Immature natural killer cell (primary cell): ENCODE results near the gene MAS1. TPM values are rescaled to one million over a fixed set of nuclear protein-coding genes. Genes with fewer than 3 reads are reported as not detected.
A peak's percentile ranks its signal among the peaks of the same experiment; 100 is the strongest.
"Not testable (repeated sequence)": the region's sequence is repeated elsewhere in the genome, so short reads cannot be mapped to it uniquely, and the experiment has no call there.

Experiments
- DNase-seq, 3 donors: peaks; one replicate each; pipeline ENCODE4 v3.0.0; 2022; ENCODE audit warnings: mixed read lengths in 1 of 3
- H3K27ac Mint-ChIP-seq, 6 donors: one replicate each; pipeline ENCODE4 v1.8.0; 2020; ENCODE audit warnings: mixed read lengths in 6 of 6, mild to moderate bottlenecking in 5 of 6, inconsistent platforms in 4 of 6, moderate library complexity in 3 of 6
- H3K27me3 Mint-ChIP-seq, 3 donors: one replicate each; pipeline ENCODE4 v1.8.0; 2020 to 2021; ENCODE audit warnings: low read depth in 3 of 3, mild to moderate bottlenecking in 3 of 3, mixed read lengths in 3 of 3, moderate library complexity in 3 of 3, inconsistent platforms in 1 of 3
- H3K36me3 Mint-ChIP-seq, 3 donors: one replicate each; pipeline ENCODE4 v1.8.0; 2020; ENCODE audit warnings: mixed read lengths in 3 of 3, inconsistent platforms in 2 of 3, mild to moderate bottlenecking in 2 of 3
- H3K4me1 Mint-ChIP-seq, 2 donors: one replicate each; pipeline ENCODE4 v1.8.0; 2020; ENCODE audit warnings: inconsistent platforms in 2 of 2, mild to moderate bottlenecking in 2 of 2, mixed read lengths in 2 of 2, moderate library complexity in 1 of 2
- H3K4me3 Mint-ChIP-seq, 5 donors: one replicate each; pipeline ENCODE4 v1.8.0; 2020; ENCODE audit warnings: mild to moderate bottlenecking in 5 of 5, mixed read lengths in 5 of 5, inconsistent platforms in 3 of 5, moderate library complexity in 3 of 5
- H3K9me3 Mint-ChIP-seq, 6 donors: one replicate each; pipeline ENCODE4 v1.8.0; 2020; ENCODE audit warnings: mild to moderate bottlenecking in 6 of 6, mixed read lengths in 6 of 6, inconsistent platforms in 4 of 6, moderate library complexity in 3 of 6
- polyA plus RNA-seq, 3 donors: library from polyadenylated mRNA; unstranded; fragments of 300-500 nt; fragmentation: Illumina TruSeq; gene quantifications; one replicate each; pipeline ENCODE4 v1.2.3, GENCODE V29; 2021

The MAS1 gene
- polyA plus RNA-seq, 3 donors from 2014 or later, result not detected

- H3K36me3 Mint-ChIP-seq, result peaks cover 0 to 4% (median 0%) of the 10 kb centered on the region in 3 donors
- no peaks in the 10 kb centered on the region for H3K4me1 Mint-ChIP-seq
- peaks cover 0 to 2% (median 0%) of the 10 kb centered on the region in 6 donors for H3K9me3 Mint-ChIP-seq
- H3K27me3 Mint-ChIP-seq, result peaks cover 3 to 9% (median 4%) of the 10 kb centered on the region in 3 donors
- H3K27ac Mint-ChIP-seq, result no peak overlapping the region
- no peak overlapping the region for H3K4me3 Mint-ChIP-seq
- DNase-seq, result no peak
Measured at GRCh38 chr6:159913862-159914564, 23.2 kb downstream of the MAS1 start.

DNA sequence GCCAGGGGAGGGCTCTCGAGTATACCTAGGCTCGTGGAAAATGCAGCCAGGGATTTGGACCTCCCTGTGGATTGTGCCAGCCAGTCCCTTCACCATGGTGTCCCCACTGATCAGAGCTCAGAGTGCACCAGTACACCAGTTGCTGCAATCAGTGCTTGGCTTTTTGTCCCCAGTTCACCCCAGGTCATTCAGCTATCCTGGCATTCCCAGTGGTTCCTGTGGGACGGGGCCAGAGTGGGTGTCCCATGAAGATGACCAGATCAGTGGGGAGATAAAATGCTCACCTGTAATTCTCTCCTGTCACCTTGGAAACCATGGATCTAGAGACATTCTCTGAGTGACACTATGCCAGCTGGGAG lies 23.8 kb downstream of the MAS1 start:
- DNase-seq, result no peak
- Mint-ChIP-seq H3K27me3 (peaks cover 3 to 9% (median 4%) of the 10 kb centered on the region in 3 donors), H3K36me3 (peaks cover 0 to 4% (median 0%) of the 10 kb centered on the region in 3 donors), H3K4me3 (no peak overlapping the region), H3K27ac (no peak overlapping the region), H3K9me3 (peaks cover 0 to 2% (median 0%) of the 10 kb centered on the region in 6 donors), H3K4me1 (no peaks in the 10 kb centered on the region)

- H3K4me3 Mint-ChIP-seq, result no peak overlapping the region
- DNase-seq, result no peak
- H3K27me3 Mint-ChIP-seq, result peaks cover 3 to 7% (median 4%) of the 10 kb centered on the region in 3 donors
Measured at GRCh38 chr6:159915397-159915796, 24.6 kb downstream of the MAS1 start.

GRCh38 chr6:159916237-159916636 lies 25.4 kb downstream of the MAS1 start:
- peaks cover 3 to 5% (median 3%) of the 10 kb centered on the region in 3 donors for H3K27me3 Mint-ChIP-seq
- peaks cover 0 to 2% (median 0%) of the 10 kb centered on the region in 6 donors for H3K9me3 Mint-ChIP-seq
- H3K4me1 Mint-ChIP-seq, result no peaks in the 10 kb centered on the region
- H3K4me3 Mint-ChIP-seq, result no peak overlapping the region
- no peak for DNase-seq
- H3K36me3 Mint-ChIP-seq, result no peaks in the 10 kb centered on the region
- no peak overlapping the region for H3K27ac Mint-ChIP-seq

More at GRCh38 chr6:159915397-159915796, 24.6 kb downstream of the MAS1 start:
- H3K36me3 Mint-ChIP-seq, result peaks cover 0 to 4% (median 0%) of the 10 kb centered on the region in 3 donors
- H3K4me1 Mint-ChIP-seq, result no peaks in the 10 kb centered on the region
- peaks cover 0 to 2% (median 0%) of the 10 kb centered on the region in 6 donors for H3K9me3 Mint-ChIP-seq
- H3K27ac Mint-ChIP-seq, result no peak overlapping the region

DNA sequence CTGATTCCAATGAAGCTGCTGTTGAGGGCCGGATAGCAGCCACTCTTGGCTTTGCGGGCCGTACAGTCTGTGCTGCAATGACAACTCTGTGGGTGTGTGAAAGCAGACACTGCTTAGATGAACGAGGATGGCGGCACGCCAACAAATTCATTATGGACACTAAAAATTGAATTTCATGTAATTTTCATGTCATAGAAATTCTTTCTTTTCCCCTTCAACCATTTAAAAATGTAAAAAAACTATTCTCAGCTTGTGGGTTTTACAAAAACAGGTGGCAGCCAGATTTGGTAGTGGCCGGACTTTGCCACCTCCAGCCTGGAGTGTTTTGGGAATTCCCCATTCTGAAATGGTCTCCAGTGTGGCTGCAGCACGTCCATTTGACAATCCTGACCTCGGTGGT lies 26.0 kb downstream of the MAS1 start:
- Mint-ChIP-seq H3K36me3 (no peaks in the 10 kb centered on the region), H3K27me3 (peaks cover 3 to 7% (median 5%) of the 10 kb centered on the region in 3 donors), H3K27ac (no peak overlapping the region), H3K4me1 (no peaks in the 10 kb centered on the region), H3K9me3 (no peaks in the 10 kb centered on the region), H3K4me3 (no peak overlapping the region)
- no peak for DNase-seq

DNA sequence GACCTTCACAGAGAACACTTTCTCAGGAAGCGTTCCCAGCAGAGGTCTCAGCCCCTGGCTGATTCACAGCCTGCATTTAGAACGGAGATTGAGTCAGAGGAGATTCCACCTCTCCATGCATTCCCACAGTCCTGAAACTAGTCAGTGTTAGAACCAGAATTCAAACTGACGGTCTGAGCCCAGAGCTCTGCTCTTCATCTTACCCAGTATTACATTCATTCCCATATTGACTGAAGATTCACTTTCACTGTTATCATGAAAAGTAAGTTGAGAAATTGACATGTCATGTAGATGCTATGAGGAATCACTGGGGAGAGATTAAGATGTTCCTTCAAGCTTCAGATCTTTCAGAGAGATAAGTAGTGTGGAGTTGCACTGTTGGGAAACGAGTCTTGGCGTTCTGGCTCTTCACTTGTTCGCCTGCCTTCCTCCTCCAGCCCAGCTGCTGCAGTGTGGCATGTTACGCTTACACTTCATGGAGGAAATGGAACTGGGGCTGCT lies 28.3 kb downstream of the MAS1 start:
- Mint-ChIP-seq H3K9me3 (no peaks in the 10 kb centered on the region), H3K27ac (no peak overlapping the region), H3K27me3 (peaks cover 0 to 5% (median 5%) of the 10 kb centered on the region in 3 donors), H3K4me3 (no peak overlapping the region), H3K36me3 (no peaks in the 10 kb centered on the region), H3K4me1 (no peaks in the 10 kb centered on the region)
- no peak for DNase-seq

- DNase-seq, result no peak
- Mint-ChIP-seq H3K27me3 (peaks cover 0 to 5% (median 3%) of the 10 kb centered on the region in 3 donors), H3K27ac (no peak overlapping the region), H3K36me3 (no peaks in the 10 kb centered on the region), H3K4me1 (no peaks in the 10 kb centered on the region), H3K4me3 (no peak overlapping the region), H3K9me3 (no peaks in the 10 kb centered on the region)
Measured at GRCh38 chr6:159919800-159920199, 29.0 kb downstream of the MAS1 start.

DNA sequence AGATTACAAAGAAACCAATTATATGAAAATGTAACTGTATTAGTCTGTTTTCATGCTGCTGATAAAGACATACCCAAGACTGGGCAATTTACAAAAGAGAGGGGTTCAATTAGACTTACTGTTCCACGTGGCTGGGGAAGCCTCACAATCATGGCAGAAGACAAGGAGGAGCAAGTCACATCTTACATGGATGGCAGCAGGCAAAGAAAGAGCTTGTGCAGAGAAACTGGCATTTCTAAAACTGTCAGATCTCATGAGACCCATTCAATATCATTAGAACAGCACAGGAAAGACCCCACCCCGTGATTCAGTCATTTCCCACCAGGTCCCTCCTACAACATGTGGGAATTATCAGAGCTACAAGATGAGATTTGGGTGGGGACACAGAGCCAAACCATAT lies 33.4 kb downstream of the MAS1 start:
- H3K36me3 Mint-ChIP-seq, H3K27ac Mint-ChIP-seq, H3K9me3 Mint-ChIP-seq, H3K4me3 Mint-ChIP-seq, DNase-seq, H3K4me1 Mint-ChIP-seq, H3K27me3 Mint-ChIP-seq: not testable (repeated sequence)

DNA sequence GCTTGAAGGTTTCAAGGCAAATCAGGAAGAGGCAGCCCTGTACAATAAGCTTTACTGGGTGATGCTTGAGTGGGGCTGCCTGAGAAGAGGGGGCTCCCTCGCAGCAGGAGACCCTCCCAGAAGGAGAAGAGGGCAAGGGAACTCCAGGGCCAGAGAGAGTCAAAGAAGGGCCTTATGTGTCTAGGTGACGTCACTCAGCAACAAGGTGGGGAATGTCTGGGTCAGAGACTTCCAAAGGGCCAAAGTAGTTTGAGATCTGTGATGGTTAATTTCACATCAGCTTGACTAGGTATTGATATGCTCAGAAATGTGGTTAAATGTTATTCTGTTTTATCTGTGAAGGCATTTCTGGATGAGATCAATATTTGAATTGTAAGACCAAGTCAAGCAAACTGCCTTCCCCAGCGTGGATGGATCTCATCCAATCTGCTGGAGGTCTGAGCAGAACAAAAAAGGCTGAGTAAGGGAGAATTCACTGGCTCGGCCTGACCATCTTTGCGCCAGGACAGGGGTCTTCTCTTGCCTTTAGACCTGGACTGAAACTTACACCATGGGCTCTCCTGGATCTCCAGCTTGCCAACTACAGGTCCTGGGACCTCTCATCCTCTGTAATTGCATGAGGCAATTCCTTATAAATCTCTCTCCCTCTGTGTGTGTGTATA lies 35.9 kb downstream of the MAS1 start:
- Mint-ChIP-seq H3K4me1 (peaks cover 2 to 5% of the 10 kb centered on the region in 2 donors), H3K27ac (no peak overlapping the region), H3K9me3 (peaks cover 0 to 1% (median 0%) of the 10 kb centered on the region in 6 donors), H3K36me3 (no peaks in the 10 kb centered on the region), H3K4me3 (no peak overlapping the region), H3K27me3 (peaks cover 0 to 3% (median 0%) of the 10 kb centered on the region in 3 donors)
- DNase-seq, result no peak

DNA sequence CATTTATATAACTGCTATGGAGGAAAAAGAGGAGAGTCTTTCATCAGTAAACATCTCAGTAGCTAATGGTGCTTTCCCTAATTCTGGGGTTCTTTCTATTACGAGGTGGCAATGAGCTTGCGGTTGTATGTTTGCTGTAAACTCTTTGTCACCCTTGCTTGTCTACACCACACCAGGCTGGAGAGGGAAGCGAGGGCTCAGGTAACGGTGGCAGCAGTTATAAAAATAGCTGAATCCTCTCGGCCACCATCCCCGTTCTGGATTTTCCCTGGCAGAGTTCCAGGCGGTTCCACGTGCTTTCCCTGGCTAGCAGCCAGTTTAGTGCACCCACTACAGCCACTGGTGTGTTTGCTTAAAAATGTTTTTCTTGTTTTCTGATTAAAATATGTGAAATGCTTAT lies 39.0 kb downstream of the MAS1 start:
- Mint-ChIP-seq H3K27ac (peak overlapping the region in 3 of 6 donors; percentile 5 to 86 (median 71)), H3K4me1 (peaks cover 2 to 5% of the 10 kb centered on the region in 2 donors), H3K36me3 (no peaks in the 10 kb centered on the region), H3K4me3 (peak overlapping the region in 1 of 5 donors; percentile 42), H3K9me3 (peaks cover 0 to 1% (median 0%) of the 10 kb centered on the region in 6 donors), H3K27me3 (no peaks in the 10 kb centered on the region)
- peak in 2 of 3 donors; percentile 9 to 28 for DNase-seq

- H3K36me3 Mint-ChIP-seq, result no peaks in the 10 kb centered on the region
- H3K4me1 Mint-ChIP-seq, result peaks cover 2 to 5% of the 10 kb centered on the region in 2 donors
- no peak overlapping the region for H3K4me3 Mint-ChIP-seq
- H3K9me3 Mint-ChIP-seq, result peaks cover 0 to 1% (median 0%) of the 10 kb centered on the region in 6 donors
- no peak for DNase-seq
- peak overlapping the region in 1 of 6 donors; percentile 37 for H3K27ac Mint-ChIP-seq
- H3K27me3 Mint-ChIP-seq, result no peaks in the 10 kb centered on the region
Measured at GRCh38 chr6:159931112-159931511, 40.3 kb downstream of the MAS1 start.

DNA sequence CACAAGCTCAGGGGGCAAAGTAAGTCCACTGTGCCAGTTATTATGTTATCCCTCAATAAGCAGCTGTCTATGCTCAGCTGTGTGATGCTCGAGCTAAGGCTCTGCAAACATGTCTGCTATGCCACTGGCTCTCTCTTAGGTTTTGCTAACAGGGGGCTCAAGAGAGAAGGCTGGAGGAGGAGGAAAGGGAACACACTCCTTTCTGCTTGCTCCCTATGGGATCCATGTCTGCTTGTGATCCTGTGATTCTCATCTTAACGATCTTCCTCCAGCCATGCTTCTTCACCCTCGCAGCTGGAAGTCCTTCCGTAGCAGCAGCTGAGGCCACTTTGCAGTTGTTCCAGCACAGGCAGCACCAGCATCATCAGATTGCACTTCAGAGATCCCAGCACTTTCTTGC lies 41.1 kb downstream of the MAS1 start:
- Mint-ChIP-seq H3K9me3 (peaks cover 0 to 1% (median 0%) of the 10 kb centered on the region in 6 donors), H3K4me3 (no peak overlapping the region), H3K27ac (peak overlapping the region in 1 of 6 donors; percentile 48), H3K36me3 (no peaks in the 10 kb centered on the region), H3K4me1 (peaks cover 2 to 5% of the 10 kb centered on the region in 2 donors), H3K27me3 (no peaks in the 10 kb centered on the region)
- no peak for DNase-seq

DNA sequence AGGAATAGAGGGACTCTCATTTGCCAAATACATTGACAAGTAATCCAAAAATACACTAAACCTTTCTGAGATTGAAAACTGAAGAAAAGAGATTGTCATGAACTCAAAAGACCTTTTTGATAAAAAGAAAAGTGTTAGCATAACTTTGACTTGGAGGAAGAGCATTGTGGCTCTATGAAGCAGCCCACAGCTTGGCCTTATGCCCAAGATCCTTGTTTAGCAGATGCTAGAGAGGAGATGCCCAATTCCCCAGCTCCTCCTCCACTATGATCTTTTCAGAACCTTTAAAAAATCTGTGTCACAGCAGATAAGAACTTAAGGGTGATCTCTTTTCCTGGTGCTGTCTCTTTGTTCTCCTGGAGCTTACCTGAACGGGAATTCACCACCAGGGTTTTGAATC lies 42.3 kb downstream of the MAS1 start:
- H3K27ac Mint-ChIP-seq, result no peak overlapping the region
- peaks cover 2 to 5% of the 10 kb centered on the region in 2 donors for H3K4me1 Mint-ChIP-seq

DNA sequence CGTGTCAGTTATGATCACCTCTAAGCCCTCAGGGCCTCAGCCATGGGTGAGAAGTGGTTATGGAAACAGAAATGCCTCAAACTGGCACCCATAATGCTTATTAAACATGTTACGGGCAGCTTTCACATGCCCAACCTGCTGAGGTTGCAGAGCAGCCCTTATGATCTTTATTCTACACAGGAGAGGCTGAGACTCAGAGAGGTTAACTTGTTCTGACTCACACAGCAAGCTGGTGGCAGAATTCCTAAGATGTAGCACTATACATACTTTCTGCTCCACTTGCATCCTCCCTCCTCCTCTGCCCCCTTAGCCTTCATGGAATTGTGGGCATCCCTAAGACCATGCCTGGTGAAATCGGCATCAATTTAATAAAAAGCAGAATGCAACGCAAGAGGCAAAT lies 43.4 kb downstream of the MAS1 start:
- H3K9me3 Mint-ChIP-seq, result no peaks in the 10 kb centered on the region

More for the DNA sequence above, 42.3 kb downstream of the MAS1 start:
- Mint-ChIP-seq H3K27me3 (peaks cover 0 to 5% (median 3%) of the 10 kb centered on the region in 3 donors), H3K9me3 (no peaks in the 10 kb centered on the region), H3K4me3 (no peak overlapping the region), H3K36me3 (no peaks in the 10 kb centered on the region)
- no peak for DNase-seq

More for the DNA sequence above, 43.4 kb downstream of the MAS1 start:
- H3K27ac Mint-ChIP-seq, result no peak overlapping the region
- H3K4me1 Mint-ChIP-seq, result peaks cover 2 to 5% of the 10 kb centered on the region in 2 donors
- H3K4me3 Mint-ChIP-seq, result no peak overlapping the region
- H3K36me3 Mint-ChIP-seq, result no peaks in the 10 kb centered on the region
- DNase-seq, result no peak
- peaks cover 0 to 5% (median 3%) of the 10 kb centered on the region in 3 donors for H3K27me3 Mint-ChIP-seq
